DOHH2 (cell line): ENCODE measurements around the gene FRAS1.

Source experiments
- H3F3A ChIP-seq: fragments of 200-600 bp; sonication (generic), shearing (Covaris generic); 2 replicates; pipeline ENCODE4 v1.6.0; 2016; ENCODE audit warnings: antibody characterized with exemption, mild to moderate bottlenecking; ENCODE audit not compliant: control insufficient read depth, insufficient read depth
- H3K27ac ChIP-seq: fragments of 200-600 bp; sonication (generic); 2 replicates; pipeline ENCODE4 v1.5.1; 2014; ENCODE audit warnings: low read depth, mild to moderate bottlenecking, low read length, moderate library complexity
- H3K27me3 ChIP-seq: fragments of 200-600 bp; sonication (generic); 2 replicates; pipeline ENCODE4 v1.6.1; 2014; ENCODE audit warnings: mild to moderate bottlenecking, low read length, mixed read lengths; ENCODE audit not compliant: control insufficient read depth
- H3K36me3 ChIP-seq: fragments of 200-600 bp; sonication (generic); 2 replicates; pipeline ENCODE4 v1.6.1; 2014; ENCODE audit warnings: mild to moderate bottlenecking, low read length, moderate library complexity, mixed read lengths; ENCODE audit not compliant: control insufficient read depth
- H3K4me1 ChIP-seq: fragments of 200-600 bp; sonication (generic); 2 replicates; pipeline ENCODE4 v1.6.1; 2014; ENCODE audit warnings: mild to moderate bottlenecking, low read length, mixed read lengths; ENCODE audit not compliant: control insufficient read depth
- H3K4me2 ChIP-seq: fragments of 200-600 bp; sonication (generic); 2 replicates; pipeline ENCODE4 v1.6.0; 2014; ENCODE audit warnings: mild to moderate bottlenecking, low read length, moderate library complexity
- H3K4me3 ChIP-seq: fragments of 200-600 bp; sonication (generic); 2 replicates; pipeline ENCODE4 v1.5.1; 2014; ENCODE audit warnings: mild to moderate bottlenecking, low read length, mixed read lengths
- H3K79me2 ChIP-seq: fragments of 200-600 bp; sonication (generic); 2 replicates; pipeline ENCODE4 v1.6.1; 2014; ENCODE audit warnings: mild to moderate bottlenecking, low read length, mixed read lengths; ENCODE audit not compliant: control insufficient read depth
- H3K9me2 ChIP-seq: fragments of 200-600 bp; sonication (generic); replicated peaks from 2 replicates; pipeline ENCODE4 v1.6.1; 2014; ENCODE audit warnings: mild to moderate bottlenecking, low read length, mixed read lengths; ENCODE audit not compliant: control insufficient read depth
- H3K9me3 ChIP-seq: fragments of 200-600 bp; sonication (generic); 2 replicates; pipeline ENCODE4 v1.6.1; 2014; ENCODE audit warnings: antibody characterized with exemption, low read length, mixed read lengths; ENCODE audit not compliant: control insufficient read depth, insufficient read depth
- H4K20me1 ChIP-seq: fragments of 200-600 bp; sonication (generic); 2 replicates; pipeline ENCODE4 v1.6.0; 2014; ENCODE audit warnings: low read depth, mild to moderate bottlenecking, antibody characterized with exemption, low read length, moderate library complexity; ENCODE audit not compliant: control insufficient read depth, insufficient read depth
- CTCF ChIP-seq: fragments of 200-600 bp; sonication (generic); IDR thresholded peaks from one replicate; pipeline ENCODE4 v1.5.1; 2014; ENCODE audit warnings: antibody characterized with exemption, mild to moderate bottlenecking, low read depth, low read length; ENCODE audit not compliant: poor library complexity, severe bottlenecking
- EZH2phosphoT487 ChIP-seq: fragments of 200-600 bp; sonication (generic); IDR thresholded peaks from 2 replicates; pipeline ENCODE4 v1.6.1; 2017; ENCODE audit warnings: borderline replicate concordance, mild to moderate bottlenecking, antibody characterized with exemption, low read length, moderate library complexity, mixed read lengths

The FRAS1 gene

GRCh38 chr4:78454016-78454415 lies 396.9 kb downstream of the FRAS1 start:
- Histone ChIP-seq H3K27ac (no peak overlapping the region), H3F3A (no peaks in the 10 kb centered on the region), H3K9me3 (no peaks in the 10 kb centered on the region), H3K36me3 (no peaks in the 10 kb centered on the region), H3K9me2 (no peaks in the 10 kb centered on the region), H3K4me2 (no peak overlapping the region), H3K27me3 (no peaks in the 10 kb centered on the region), H3K4me3 (no peak overlapping the region), H3K79me2 (no peaks in the 10 kb centered on the region), H3K4me1 (no peaks in the 10 kb centered on the region), H4K20me1 (no peaks in the 10 kb centered on the region)
- TF ChIP-seq CTCF (no peak), EZH2phosphoT487 (no peak)

- TF ChIP-seq EZH2phosphoT487 (no peak), CTCF (no peak)
- Histone ChIP-seq H3K79me2 (no peaks in the 10 kb centered on the region), H4K20me1 (no peaks in the 10 kb centered on the region), H3K36me3 (no peaks in the 10 kb centered on the region), H3K4me1 (no peaks in the 10 kb centered on the region), H3K4me2 (no peak overlapping the region), H3K27me3 (no peaks in the 10 kb centered on the region), H3K9me2 (no peaks in the 10 kb centered on the region), H3F3A (no peaks in the 10 kb centered on the region), H3K9me3 (no peaks in the 10 kb centered on the region), H3K4me3 (no peak overlapping the region), H3K27ac (no peak overlapping the region)
Measured at GRCh38 chr4:78457751-78458150, 400.6 kb downstream of the FRAS1 start.

- H3K9me3 ChIP-seq: no peaks in the 10 kb centered on the region
- no peaks in the 10 kb centered on the region for H3K79me2 ChIP-seq
- H3K27me3 ChIP-seq: no peaks in the 10 kb centered on the region
- no peaks in the 10 kb centered on the region for H3K9me2 ChIP-seq
- no peak overlapping the region for H3K27ac ChIP-seq
- TF ChIP-seq CTCF (no peak), EZH2phosphoT487 (no peak)
- H3K4me1 ChIP-seq: no peaks in the 10 kb centered on the region
- no peaks in the 10 kb centered on the region for H3F3A ChIP-seq
- H4K20me1 ChIP-seq: no peaks in the 10 kb centered on the region
- H3K4me2 ChIP-seq: no peak overlapping the region
- no peaks in the 10 kb centered on the region for H3K36me3 ChIP-seq
- H3K4me3 ChIP-seq: no peak overlapping the region
Measured at GRCh38 chr4:78459327-78459726, 402.2 kb downstream of the FRAS1 start.

GRCh38 chr4:78460368-78460767 lies 403.2 kb downstream of the FRAS1 start:
- Histone ChIP-seq H3K27ac (no peak overlapping the region), H3K36me3 (no peaks in the 10 kb centered on the region), H4K20me1 (no peaks in the 10 kb centered on the region), H3K9me3 (no peaks in the 10 kb centered on the region), H3K27me3 (no peaks in the 10 kb centered on the region), H3F3A (no peaks in the 10 kb centered on the region), H3K4me1 (no peaks in the 10 kb centered on the region), H3K79me2 (no peaks in the 10 kb centered on the region), H3K4me2 (no peak overlapping the region), H3K9me2 (no peaks in the 10 kb centered on the region), H3K4me3 (no peak overlapping the region)
- no peak for TF ChIP-seq CTCF
- no peak for TF ChIP-seq EZH2phosphoT487
